ENCODE data around the gene USP22. TPM values are rescaled to one million over a fixed set of nuclear protein-coding genes. Genes with fewer than 3 reads are reported as not detected.

Gene USP22
- total and polyA plus RNA-seq, 10 of the 15 experiments (the other 5 are each of a cell fraction or from before 2014, with no cell fraction given): 10.8 to 218 (median 98.8) TPM

DNA sequence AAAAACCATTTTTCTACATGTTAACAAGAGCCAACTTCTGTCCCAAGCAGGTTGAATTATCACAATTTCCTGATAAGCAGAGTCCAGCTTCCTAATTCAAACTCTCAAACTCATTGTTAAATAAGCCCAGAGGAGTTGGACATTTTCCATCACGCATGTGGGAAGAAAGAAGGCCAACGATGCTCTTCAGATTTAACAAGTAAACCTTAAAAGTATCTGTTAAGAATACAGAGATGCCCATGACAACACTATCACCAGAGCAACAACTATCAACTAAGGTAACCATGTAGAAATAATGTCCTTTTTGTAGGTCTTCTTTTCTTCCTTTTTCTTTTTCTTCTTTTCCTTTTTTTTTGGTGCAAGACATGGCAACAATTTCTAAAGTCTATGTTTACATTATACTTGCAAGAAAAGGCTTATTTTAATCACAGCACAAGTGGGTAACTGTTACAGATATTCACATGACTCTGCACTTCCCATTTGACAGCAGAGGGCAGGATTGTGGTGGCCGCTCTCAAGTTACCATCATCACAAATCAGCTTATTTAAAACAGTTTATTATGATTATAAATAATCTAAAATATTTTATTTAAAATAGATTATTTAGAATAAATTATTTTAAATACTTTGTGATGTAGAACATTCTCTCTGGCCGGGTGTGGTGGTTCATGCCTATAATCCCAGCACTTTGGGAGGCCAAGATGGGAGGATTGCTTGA lies 48.2 kb upstream of the USP22 start (continued):
- TF ChIP-seq, protein P1, sequence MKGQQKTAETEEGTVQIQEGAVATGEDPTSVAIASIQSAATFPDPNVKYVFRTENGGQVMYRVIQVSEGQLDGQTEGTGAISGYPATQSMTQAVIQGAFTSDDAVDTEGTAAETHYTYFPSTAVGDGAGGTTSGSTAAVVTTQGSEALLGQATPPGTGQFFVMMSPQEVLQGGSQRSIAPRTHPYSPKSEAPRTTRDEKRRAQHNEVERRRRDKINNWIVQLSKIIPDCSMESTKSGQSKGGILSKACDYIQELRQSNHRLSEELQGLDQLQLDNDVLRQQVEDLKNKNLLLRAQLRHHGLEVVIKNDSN (IDR thresholded peaks at IDR 0.05; ENCODE audit: borderline replicate concordance, extremely low read length, insufficient read depth, low read depth, low read length): no peak
- no peak for TF ChIP-seq CHD2 (IDR thresholded peaks at IDR 0.05; ENCODE audit: borderline replicate concordance, low read depth, low read length)
- TF ChIP-seq STAT1 (conservative IDR thresholded peaks at IDR 0.05): no peak
- no peak for TF ChIP-seq HDAC6 (IDR thresholded peaks at IDR 0.05; ENCODE audit: unreplicated experiment)
- TF ChIP-seq ESRRA (IDR thresholded peaks at IDR 0.05; ENCODE audit: low read length): no peak
- no peak for TF ChIP-seq NFYA (IDR thresholded peaks at IDR 0.05; ENCODE audit: borderline replicate concordance, low read depth, low read length)

DNA sequence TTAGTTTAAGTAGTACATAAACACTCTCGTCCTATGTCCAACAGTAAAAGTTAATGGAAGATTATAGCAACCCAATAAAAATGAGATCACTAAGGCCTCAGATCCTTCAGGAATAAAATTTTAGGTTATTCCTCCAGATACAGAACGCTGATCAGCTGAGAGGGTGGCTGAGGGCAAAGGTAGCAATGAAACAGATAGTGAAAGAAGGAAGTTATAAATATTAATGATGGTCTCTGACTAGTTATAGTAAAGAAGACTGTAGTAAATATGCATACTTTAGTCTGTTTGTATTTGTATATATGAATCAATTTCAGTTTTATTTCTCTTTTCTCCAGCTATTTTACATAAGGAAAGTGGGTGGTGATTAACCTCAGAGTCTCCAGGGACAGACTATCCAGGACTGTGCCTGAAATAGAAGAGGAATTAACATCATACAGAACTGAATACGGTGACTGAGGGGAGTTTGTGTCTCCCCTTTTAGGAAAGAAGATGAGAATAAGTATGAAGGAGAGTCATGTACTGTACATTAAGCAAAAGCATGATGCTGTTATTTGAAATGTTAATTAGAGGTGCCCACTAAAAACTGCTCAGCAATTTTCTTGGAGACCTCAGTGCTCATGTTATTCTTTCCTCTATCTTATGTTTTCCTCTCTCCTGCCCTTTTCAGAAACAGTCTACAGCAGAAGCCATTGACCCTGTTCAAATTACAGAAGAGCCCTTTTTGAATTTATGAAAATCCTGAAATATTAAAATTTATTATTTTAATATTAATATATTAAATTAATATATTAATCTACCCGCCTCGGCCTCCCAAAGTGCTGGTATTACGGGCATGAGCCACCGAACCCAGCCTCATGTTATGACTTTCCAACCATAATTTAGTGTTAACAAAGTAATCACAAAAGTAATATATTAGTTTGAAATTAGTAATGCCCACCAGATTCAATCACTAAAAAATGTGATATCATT lies 47.4 kb upstream of the USP22 start:
- WGBS (ENCODE audit: insufficient coverage, insufficient replicate concordance, low lambda C conversion rate, missing lambda C conversion rate): 35% methylated on average over 7 of the region's 7 CpGs
- ATAC-seq: peak; percentile 90

More for the DNA sequence above, 47.4 kb upstream of the USP22 start:
- Histone ChIP-seq H2AFZ (ENCODE audit: control insufficient read depth, low read depth, low read length) (peak overlapping the region; percentile 77), H3K4me1 (ENCODE audit: control insufficient read depth, insufficient read depth, low read length) (peaks cover 9% of the 10 kb centered on the region; the same call in 1 of the 2 replicates), H3K4me3 (no peak overlapping the region), H3K27ac (ENCODE audit: control insufficient read depth, insufficient read depth) (0 out of 2 replicates have a peak overlapping the region, but pooled peaks have one; percentile 11), H3K79me2 (ENCODE audit: control insufficient read depth, insufficient read depth, low read length) (no peaks in the 10 kb centered on the region), H3K36me3 (ENCODE audit: control insufficient read depth in 2 of 2, insufficient read depth in 2 of 2, low read length in 1 of 2) (no peaks in the 10 kb centered on the region), H4K20me1 (ENCODE audit: control insufficient read depth, insufficient read depth) (no peaks in the 10 kb centered on the region), H3K9ac (ENCODE audit: control insufficient read depth, insufficient read depth, low read length) (no peak overlapping the region), H3K9me3 (replicated peaks; ENCODE audit: control insufficient read depth, insufficient read depth, low read length) (no peaks in the 10 kb centered on the region; the same call in 2 of the 3 replicates), H3K27me3 (replicated peaks in 1 of 2; ENCODE audit: control insufficient read depth in 2 of 2, insufficient read depth in 2 of 2, low read length in 1 of 2) (no peaks in the 10 kb centered on the region), H3K4me2 (ENCODE audit: control insufficient read depth, insufficient read depth) (peak overlapping the region; percentile 72)
- DNase-seq (ENCODE audit: low read depth, low spot score) (no peak), FAIRE-seq (no peak)
- ChIA-PET POLR2A (interaction anchor here (1.4 kb wide), 1 partner anchor 47 kb away, joined by 4 read pairs; the partner anchor contains the start of gene USP22), RAD21 (ENCODE audit: unreplicated experiment) (no interaction called here), CTCF (interaction anchor here (0.7 to 1.4 kb wide), 3 partner anchors 9 to 97 kb away, joined by 3 to 5 read pairs (median 3); no protein-coding TSS in a partner anchor), SMC1A (ENCODE audit: uncharacterized antibody, unreplicated experiment) (interaction anchor here (0.7 to 1.7 kb wide), 4 partner anchors 9 to 46 kb away, joined by 3 to 6 read pairs (median 4); no protein-coding TSS in a partner anchor)
- in situ Hi-C loops (cut with MboI) (no loop called here), intact Hi-C loops (cut with micrococcal nuclease; ENCODE audit: unreplicated experiment) (no loop called here)
- TF ChIP-seq NR2C1 (IDR thresholded peaks at IDR 0.05): peak; percentile 46; the same call in 1 of the 2 replicates
- TF ChIP-seq RUNX3 (IDR thresholded peaks at IDR 0.05; ENCODE audit: low read length): 0 out of 2 replicates have a peak, but pooled peaks have one; percentile 7
- TF ChIP-seq TCF12 (IDR thresholded peaks at IDR 0.05; ENCODE audit: low read depth, low read length): no peak
- TF ChIP-seq ATF7 (IDR thresholded peaks at IDR 0.05; ENCODE audit: low read depth): 0 out of 2 replicates have a peak, but pooled peaks have one; percentile 14
- TF ChIP-seq ZNF24 (IDR thresholded peaks at IDR 0.05): no peak
- TF ChIP-seq ZBED1 (IDR thresholded peaks at IDR 0.05; ENCODE audit: borderline replicate concordance): no peak
- TF ChIP-seq MEF2B (IDR thresholded peaks at IDR 0.05; ENCODE audit: partially characterized antibody, poor library complexity, severe bottlenecking): peak; percentile 51
- TF ChIP-seq IRF4 (IDR thresholded peaks at IDR 0.05; ENCODE audit: low read depth, low read length): no peak
- BruUV-seq (replicated peaks): no TSS peak
